H1 (cell line): ENCODE data around the gene FAM83G. TPM values are rescaled to one million over a fixed set of nuclear protein-coding genes. Genes with fewer than 3 reads are reported as not detected.

Experiments
- CTCF ChIA-PET: fragments of 300-600 bp; sonication (Branson Sonifier 250); formaldehyde crosslinking; loops from one replicate; lab custom pipeline; 2021; ENCODE audit not compliant: partially characterized antibody; lab: Charles Lee
- POLR2A ChIA-PET: fragments of 300-600 bp; sonication (Branson Sonifier 250); formaldehyde crosslinking; loops from one replicate; lab custom pipeline; 2021; ENCODE audit warnings: inconsistent platforms; ENCODE audit not compliant: partially characterized antibody; lab: Charles Lee
- DNase-seq, 2 experiments: peaks; one replicate each; pipeline versions ENCODE4 v3.0.0 to v3.0.0-alpha.2; 2010 to 2022; ENCODE audit warnings: low spot score in 2 of 2, low read depth in 1 of 2, mixed read lengths in 1 of 2
- FAIRE-seq: peaks from 2 replicates; lab custom pipeline; 2011; peaks lifted over from hg19 to GRCh38; lab: Jason Lieb, UNC
- H2AFZ ChIP-seq: 2 replicates; pipeline ENCODE4 v1.8.1; 2012; ENCODE audit warnings: low read length, inconsistent platforms
- H2AK5ac ChIP-seq: 2 replicates; pipeline ENCODE4 v1.6.1; 2013; ENCODE audit warnings: low read depth, low read length
- H2BK120ac ChIP-seq: replicated peaks from 2 replicates; pipeline ENCODE3; 2013; ENCODE audit warnings: low read depth, low read length, inconsistent platforms
- H2BK12ac ChIP-seq: 2 replicates; pipeline ENCODE4 v1.6.1; 2013; ENCODE audit warnings: low read depth, low read length
- H2BK15ac ChIP-seq: 2 replicates; pipeline ENCODE4 v1.6.1; 2013; ENCODE audit warnings: low read length
- H2BK20ac ChIP-seq: 2 replicates; pipeline ENCODE4 v1.6.1; 2013; ENCODE audit warnings: low read length
- H2BK5ac ChIP-seq: 2 replicates; pipeline ENCODE4 v1.6.1; 2013; ENCODE audit warnings: low read depth, low read length
- H3K14ac ChIP-seq: 2 replicates; pipeline ENCODE4 v1.6.1; 2013; ENCODE audit warnings: inconsistent platforms; ENCODE audit not compliant: insufficient read length
- H3K18ac ChIP-seq: 2 replicates; pipeline ENCODE4 v1.6.1; 2013; ENCODE audit warnings: low read length; ENCODE audit errors: extremely low read depth
- H3K23ac ChIP-seq: 2 replicates; pipeline ENCODE4 v1.6.1; 2013; ENCODE audit warnings: inconsistent platforms; ENCODE audit not compliant: insufficient read length
- H3K23me2 ChIP-seq: 2 replicates; pipeline ENCODE4 v1.6.1; 2013; ENCODE audit warnings: low read depth, low read length
- H3K27ac ChIP-seq: 2 replicates; pipeline ENCODE4 v1.6.1; 2011; ENCODE audit warnings: low read depth, low read length, inconsistent platforms
- H3K27me3 ChIP-seq, 4 experiments: replicated peaks in 1 of 4; 1 replicate in 1 of 4; 2 replicates in 3 of 4; pipeline versions ENCODE4 v1.6.1 to v1.8.1; 2011 to 2013; ENCODE audit warnings: low read length in 3 of 4, mild to moderate bottlenecking in 3 of 4, inconsistent platforms in 2 of 4, mixed read lengths in 2 of 4, moderate library complexity in 1 of 4; ENCODE audit not compliant: control insufficient read depth in 3 of 4, insufficient read depth in 3 of 4; ENCODE audit errors: extremely low read depth in 1 of 4
- H3K36me3 ChIP-seq, 4 experiments: 2 replicates each; pipeline versions ENCODE4 v1.6.1 to v1.8.1; 2011 to 2013; ENCODE audit warnings: mild to moderate bottlenecking in 4 of 4, low read length in 3 of 4, moderate library complexity in 2 of 4, control low read depth in 1 of 4, inconsistent platforms in 1 of 4; ENCODE audit not compliant: insufficient read depth in 4 of 4, control insufficient read depth in 2 of 4
- H3K4ac ChIP-seq: replicated peaks from 2 replicates; pipeline ENCODE3; 2013; ENCODE audit warnings: low read length, low read depth, mixed read lengths, inconsistent platforms; ENCODE audit not compliant: insufficient read length
- H3K4me1 ChIP-seq, 4 experiments: replicated peaks in 1 of 4; 1 replicate in 1 of 4; 2 replicates in 3 of 4; pipeline versions ENCODE4 v1.6.1 to v1.8.1; 2011 to 2013; ENCODE audit warnings: low read length in 3 of 4, inconsistent platforms in 2 of 4, mixed read lengths in 1 of 4; ENCODE audit not compliant: insufficient read depth in 4 of 4, control insufficient read depth in 3 of 4
- H3K4me2 ChIP-seq, 2 experiments: 2 replicates each; pipeline versions ENCODE4 v1.6.1 to v1.8.1; 2011 to 2013; ENCODE audit warnings: low read depth in 2 of 2, low read length in 2 of 2, control low read depth in 1 of 2, inconsistent platforms in 1 of 2, mild to moderate bottlenecking in 1 of 2; ENCODE audit not compliant: insufficient read depth in 1 of 2
- H3K4me3 ChIP-seq, 4 experiments: fragments of 200-600, 300-600 bp in 1 of 4; sonication (generic), shearing (Covaris generic), sonication (Bioruptor Twin) in 1 of 4; 2 replicates each; pipeline versions ENCODE4 v1.5.1 to v1.8.1; 2011 to 2016; ENCODE audit warnings: low read length in 4 of 4, low read depth in 3 of 4, control low read depth in 2 of 4, inconsistent platforms in 2 of 4, mild to moderate bottlenecking in 2 of 4, mixed read lengths in 1 of 4, moderate library complexity in 1 of 4; ENCODE audit not compliant: insufficient read depth in 2 of 4; ENCODE audit errors: extremely low read depth in 1 of 4
- H3K56ac ChIP-seq: replicated peaks from 2 replicates; pipeline ENCODE3; 2013; ENCODE audit warnings: low read depth, mild to moderate bottlenecking, mixed read lengths, low read length, inconsistent platforms; ENCODE audit not compliant: insufficient read length
- H3K79me1 ChIP-seq: 2 replicates; pipeline ENCODE4 v1.6.1; 2013; ENCODE audit warnings: low read depth, low read length, control low read depth
- H3K79me2 ChIP-seq, 2 experiments: 2 replicates each; pipeline versions ENCODE4 v1.6.1 to v1.8.1; 2012 to 2013; ENCODE audit warnings: low read length in 2 of 2, mild to moderate bottlenecking in 2 of 2, inconsistent platforms in 1 of 2; ENCODE audit not compliant: insufficient read depth in 2 of 2, control insufficient read depth in 1 of 2
- H3K9ac ChIP-seq, 4 experiments: replicated peaks in 1 of 4; 1 replicate in 1 of 4; 2 replicates in 3 of 4; pipeline versions ENCODE4 v1.6.1 to v1.8.1; 2011 to 2013; ENCODE audit warnings: low read depth in 3 of 4, low read length in 3 of 4, control low read depth in 2 of 4, mild to moderate bottlenecking in 2 of 4, moderate library complexity in 2 of 4, inconsistent platforms in 1 of 4; ENCODE audit errors: extremely low read depth in 1 of 4
- H3K9me3 ChIP-seq, 2 experiments: 2 replicates each; pipeline versions ENCODE4 v1.6.1 to v1.8.1; 2012 to 2013; ENCODE audit warnings: mild to moderate bottlenecking in 2 of 2, moderate library complexity in 2 of 2, control low read depth in 1 of 2, inconsistent platforms in 1 of 2, low read depth in 1 of 2, low read length in 1 of 2, mixed read lengths in 1 of 2; ENCODE audit not compliant: insufficient read depth in 2 of 2
- H4K20me1 ChIP-seq, 2 experiments: replicated peaks in 1 of 2; 2 replicates each; pipeline versions ENCODE3 to v1.8.1; 2011 to 2013; ENCODE audit warnings: inconsistent platforms in 2 of 2, low read length in 2 of 2, mild to moderate bottlenecking in 1 of 2; ENCODE audit not compliant: insufficient read depth in 2 of 2, control insufficient read depth in 1 of 2
- H4K5ac ChIP-seq: 2 replicates; pipeline ENCODE4 v1.6.1; 2013; ENCODE audit warnings: low read length, low read depth, mixed read lengths, inconsistent platforms; ENCODE audit not compliant: insufficient read length
- H4K8ac ChIP-seq: 2 replicates; pipeline ENCODE4 v1.8.0; 2013; ENCODE audit warnings: mild to moderate bottlenecking, moderate library complexity, low read length, inconsistent platforms; ENCODE audit not compliant: insufficient read depth; ENCODE audit errors: extremely low read depth
- H4K91ac ChIP-seq: replicated peaks from 2 replicates; pipeline ENCODE3; 2013; ENCODE audit warnings: low read length, mixed read lengths, inconsistent platforms; ENCODE audit not compliant: insufficient read length
- CBX5 ChIP-seq: fragments of 300-800, 300-1000 bp; sonication (generic); IDR thresholded peaks from 2 replicates; pipeline ENCODE4 v1.7.1; 2016; ENCODE audit warnings: antibody characterized with exemption, low read length, low read depth
- CHD1 ChIP-seq: IDR thresholded peaks from 2 replicates; pipeline ENCODE4 v1.6.1; 2012; ENCODE audit warnings: low read depth, low read length, improper control_type of control experiment
- GABPA ChIP-seq: IDR thresholded peaks from 2 replicates; pipeline ENCODE4 v1.6.1; 2011; ENCODE audit warnings: mild to moderate bottlenecking, low read length, moderate library complexity, borderline replicate concordance; ENCODE audit not compliant: insufficient read depth
- RAD21 ChIP-seq, 2 experiments: IDR thresholded peaks in 1 of 2; conservative IDR thresholded peaks in 1 of 2; 2 replicates each; pipeline ENCODE4 v1.6.1; 2011; ENCODE audit warnings: low read depth in 2 of 2, low read length in 2 of 2, improper control_type of control experiment in 1 of 2, inconsistent platforms in 1 of 2, mild to moderate bottlenecking in 1 of 2, moderate library complexity in 1 of 2
- WGBS, 2 experiments: shearing (Covaris generic) in 1 of 2; methylation state at CpG; one replicate each; pipeline versions ENCODE4 v1.1.6 to v1.1.7; 2013 to 2015; ENCODE audit warnings: low lambda C conversion rate in 2 of 2, mixed read lengths in 2 of 2, inconsistent platforms in 1 of 2, low coverage in 1 of 2, missing lambda C conversion rate in 1 of 2; ENCODE audit not compliant: insufficient replicate concordance in 2 of 2, insufficient coverage in 1 of 2, insufficient read length in 1 of 2; ENCODE audit errors: extremely low coverage in 1 of 2, missing lambda C conversion rate in 1 of 2; 5-methylcytosine and 5-hydroxymethylcytosine counted together
- polyA plus RNA-seq, 7 experiments: library from polyadenylated mRNA; depleted of rRNA in 3 of 7; stranded (reverse) in 5 of 7; unstranded in 2 of 7; fragments of >200 nt in 5 of 7; fragments of 200-250 nt in 2 of 7; gene quantifications; 1 replicate in 5 of 7; 2 replicates in 1 of 7; 4 replicates in 1 of 7; pipeline versions ENCODE4 v1.2.1 to v1.2.3, GENCODE V29; 2011 to 2013; ENCODE audit warnings: missing spikeins in 2 of 7, mixed read lengths in 2 of 7
- total RNA-seq: library from RNA; stranded (reverse); fragmentation: NEBNext Ultra II Directional; extraction: Animal tissue kit (Norgen Biotek cat#: 25700); gene quantifications from 2 replicates; pipeline ENCODE4 v1.2.1, GENCODE V29; 2021

Gene FAM83G
- total and polyA plus RNA-seq, 2 of the 8 experiments (the other 6 are each of a cell fraction or from before 2014, with no cell fraction given) = 15.4 to 29.0 TPM

GRCh38 chr17:18965530-18966236, 38.9 kb downstream of the FAM83G start:
- no peaks in the 10 kb centered on the region for H3K27me3 ChIP-seq
- no peak for DNase-seq
- no peak overlapping the region for H2BK120ac ChIP-seq
- H2BK12ac ChIP-seq = no peak overlapping the region
- no peak overlapping the region for H2AFZ ChIP-seq
- no peak overlapping the region for H3K9ac ChIP-seq
- H3K27ac ChIP-seq = no peak overlapping the region; the same call in 1 of the 2 replicates
- H4K91ac ChIP-seq = no peak overlapping the region
- no peak overlapping the region for H4K5ac ChIP-seq
- H3K14ac ChIP-seq = no peak overlapping the region
- H3K18ac ChIP-seq = no peak overlapping the region
- H3K9me3 ChIP-seq = no peaks in the 10 kb centered on the region
- no peak overlapping the region for H3K4me2 ChIP-seq
- no peak overlapping the region for H3K23ac ChIP-seq
- H2AK5ac ChIP-seq = no peak overlapping the region
- TF ChIP-seq RAD21 (IDR thresholded peaks at IDR 0.05 in 1 of 2, conservative IDR thresholded peaks at IDR 0.05 in 1 of 2; ENCODE audit: low read depth in 2 of 2, low read length in 2 of 2) = no peak
- no peak for TF ChIP-seq CHD1
- no peak for TF ChIP-seq GABPA
- TF ChIP-seq CBX5 = no peak
- TF ChIP-seq, all 59 proteins: peak for 0
- ChIA-PET CTCF (no interaction called here), POLR2A (interaction anchor here (1.1 kb wide), 1 partner anchor 11 kb away, joined by 3 read pairs; no protein-coding TSS in a partner anchor)
- Histone ChIP-seq H2BK5ac (no peak overlapping the region), H3K56ac (no peak overlapping the region), H3K79me2 (no peaks in the 10 kb centered on the region), H3K4me1 (peaks cover 0 to 34% (median 18%) of the 10 kb centered on the region in 4 experiments; a peak in 6 of 7 replicates), H4K20me1 (peaks cover 0 to 2% of the 10 kb centered on the region in 2 experiments), H3K23me2 (no peaks in the 10 kb centered on the region), H4K8ac (no peak overlapping the region), H2BK15ac (no peak overlapping the region), H3K79me1 (no peaks in the 10 kb centered on the region), H3K36me3 (peaks cover 0 to 3% (median 0%) of the 10 kb centered on the region in 4 experiments; a peak in 2 of 8 replicates), H3K4me3 (no peak overlapping the region), H2BK20ac (no peak overlapping the region), H3K4ac (no peak overlapping the region)
- WGBS, 2 experiments = 88% methylated on average over 14 of the region's 14 CpGs; no CpG with 5 or more reads in 1 of the 2 experiments
- FAIRE-seq = no peak
